ENCODE results near the gene CEACAM1. TPM values are rescaled to one million over a fixed set of nuclear protein-coding genes. Genes with fewer than 3 reads are reported as not detected.
A peak's percentile ranks its signal among the peaks of the same experiment; 100 is the strongest.

Gene CEACAM1
- total RNA-seq = 100 to 1,000 TPM in 2 of 4 donors, 10 to 100 TPM in 1, 1 to 10 TPM in 1; 5.0 to 146 (median 93.3) TPM

- Histone ChIP-seq H3K36me3 (no peaks in the 10 kb centered on the region), H3K4me3 (peak within 1 kb of the TSS; percentile 1 to 69 (median 37)), H3K9me3 (no peaks in the 10 kb centered on the region), H3K4me1 (peaks cover 0 to 12% (median 5%) of the 10 kb centered on the region in 4 donors), H3K27me3 (no peaks in the 10 kb centered on the region), H3K27ac (peak within 1 kb of the TSS; percentile 71 to 92 (median 79))
- TF ChIP-seq, protein P1, sequence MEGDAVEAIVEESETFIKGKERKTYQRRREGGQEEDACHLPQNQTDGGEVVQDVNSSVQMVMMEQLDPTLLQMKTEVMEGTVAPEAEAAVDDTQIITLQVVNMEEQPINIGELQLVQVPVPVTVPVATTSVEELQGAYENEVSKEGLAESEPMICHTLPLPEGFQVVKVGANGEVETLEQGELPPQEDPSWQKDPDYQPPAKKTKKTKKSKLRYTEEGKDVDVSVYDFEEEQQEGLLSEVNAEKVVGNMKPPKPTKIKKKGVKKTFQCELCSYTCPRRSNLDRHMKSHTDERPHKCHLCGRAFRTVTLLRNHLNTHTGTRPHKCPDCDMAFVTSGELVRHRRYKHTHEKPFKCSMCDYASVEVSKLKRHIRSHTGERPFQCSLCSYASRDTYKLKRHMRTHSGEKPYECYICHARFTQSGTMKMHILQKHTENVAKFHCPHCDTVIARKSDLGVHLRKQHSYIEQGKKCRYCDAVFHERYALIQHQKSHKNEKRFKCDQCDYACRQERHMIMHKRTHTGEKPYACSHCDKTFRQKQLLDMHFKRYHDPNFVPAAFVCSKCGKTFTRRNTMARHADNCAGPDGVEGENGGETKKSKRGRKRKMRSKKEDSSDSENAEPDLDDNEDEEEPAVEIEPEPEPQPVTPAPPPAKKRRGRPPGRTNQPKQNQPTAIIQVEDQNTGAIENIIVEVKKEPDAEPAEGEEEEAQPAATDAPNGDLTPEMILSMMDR (IDR thresholded peaks at IDR 0.05) = no peak
- TF ChIP-seq POLR2A (IDR thresholded peaks at IDR 0.05) = peak; percentile 89 to 96
- peak; percentile 81 to 92 (median 85) for DNase-seq
Measured at GRCh38 chr19:42528354-42529247, at the start of gene CEACAM1. Gene CEACAM1, minus strand, starts transcription at chr19:42528481. Its CDS starts 107 bp downstream, at chr19:42528374.

GRCh38 chr19:42577016-42577415 lies 48.7 kb upstream of the CEACAM1 start:
- no peaks in the 10 kb centered on the region for H3K9me3 ChIP-seq
- no peak for DNase-seq
- no peaks in the 10 kb centered on the region for H3K27me3 ChIP-seq
- H3K36me3 ChIP-seq = no peaks in the 10 kb centered on the region
- no peak overlapping the region for H3K4me3 ChIP-seq
- peaks cover 0 to 3% (median 0%) of the 10 kb centered on the region in 4 donors for H3K4me1 ChIP-seq
- H3K27ac ChIP-seq = no peak overlapping the region
- TF ChIP-seq POLR2A (IDR thresholded peaks at IDR 0.05) = no peak
- TF ChIP-seq, protein P1 (IDR thresholded peaks at IDR 0.05) = peak in 1 of 6 experiments; percentile 15

GRCh38 chr19:42576241-42576640 lies 48.0 kb upstream of the CEACAM1 start:
- H3K27me3 ChIP-seq = no peaks in the 10 kb centered on the region
- no peak overlapping the region for H3K27ac ChIP-seq
- DNase-seq = no peak
- H3K4me1 ChIP-seq = peaks cover 0 to 3% (median 0%) of the 10 kb centered on the region in 4 donors
- no peaks in the 10 kb centered on the region for H3K9me3 ChIP-seq
- no peaks in the 10 kb centered on the region for H3K36me3 ChIP-seq
- TF ChIP-seq, protein P1 (IDR thresholded peaks at IDR 0.05) = no peak
- TF ChIP-seq POLR2A (IDR thresholded peaks at IDR 0.05) = no peak
- no peak overlapping the region for H3K4me3 ChIP-seq

DNA sequence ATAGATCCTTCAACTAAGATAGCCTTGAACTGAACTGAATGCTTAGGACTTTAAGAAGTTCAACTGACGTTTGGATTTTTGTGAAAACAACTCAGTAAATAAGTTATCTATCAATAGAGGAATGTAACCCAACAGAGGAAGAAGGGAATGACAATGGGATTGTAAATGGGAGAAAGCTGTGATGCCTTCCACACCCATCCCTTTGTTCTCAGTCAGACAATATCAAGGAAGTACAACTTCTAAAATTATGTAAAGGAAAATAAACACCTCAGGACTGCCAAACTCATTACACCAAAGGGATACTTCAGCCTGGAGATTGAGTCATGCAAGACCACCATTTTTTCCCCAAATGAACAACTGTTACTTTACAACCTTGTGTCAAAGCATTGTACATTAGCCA lies 45.4 kb upstream of the CEACAM1 start:
- DNase-seq = no peak
- no peak overlapping the region for H3K27ac ChIP-seq
- H3K4me3 ChIP-seq = no peak overlapping the region
- no peaks in the 10 kb centered on the region for H3K36me3 ChIP-seq
- H3K4me1 ChIP-seq = peaks cover 0 to 3% (median 0%) of the 10 kb centered on the region in 4 donors
- TF ChIP-seq, protein P1 (IDR thresholded peaks at IDR 0.05) = no peak
- TF ChIP-seq POLR2A (IDR thresholded peaks at IDR 0.05) = no peak
- no peaks in the 10 kb centered on the region for H3K27me3 ChIP-seq
- H3K9me3 ChIP-seq = no peaks in the 10 kb centered on the region

GRCh38 chr19:42571116-42571515 lies 42.8 kb upstream of the CEACAM1 start:
- no peaks in the 10 kb centered on the region for H3K27me3 ChIP-seq
- no peak for DNase-seq
- no peaks in the 10 kb centered on the region for H3K9me3 ChIP-seq
- H3K4me1 ChIP-seq = no peaks in the 10 kb centered on the region
- H3K36me3 ChIP-seq = no peaks in the 10 kb centered on the region
- no peak overlapping the region for H3K4me3 ChIP-seq
- no peak overlapping the region for H3K27ac ChIP-seq
- TF ChIP-seq, protein P1 (IDR thresholded peaks at IDR 0.05) = no peak
- no peak for TF ChIP-seq POLR2A (IDR thresholded peaks at IDR 0.05)
